Fibroblast of skin of abdomen (primary cell): ENCODE measurements around the gene TGFBI.

ENCODE experiments used
- DNase-seq: peaks from one replicate; pipeline ENCODE4 v3.0.0-alpha.2; 2013

The TGFBI gene

GRCh38 chr5:136004436-136004835, 24.4 kb upstream of the TGFBI start:
- peak; percentile 94 for DNase-seq

- no peak for DNase-seq
These were observed 23.3 kb upstream of the TGFBI start for GRCh38 chr5:136005476-136005875.

GRCh38 chr5:136006164-136006563, 22.6 kb upstream of the TGFBI start:
- peak; percentile 73 for DNase-seq

- peak; percentile 96 for DNase-seq
These were observed 22.0 kb upstream of the TGFBI start for GRCh38 chr5:136006761-136007251.

GRCh38 chr5:136007271-136007670, 21.5 kb upstream of the TGFBI start:
- no peak for DNase-seq

- peak; percentile 98 for DNase-seq
These were observed 17.3 kb upstream of the TGFBI start for GRCh38 chr5:136011414-136012001.

- peak; percentile 77 for DNase-seq
These were observed 16.6 kb upstream of the TGFBI start for GRCh38 chr5:136012041-136012804.

GRCh38 chr5:136013559-136013958, 15.2 kb upstream of the TGFBI start:
- DNase-seq: no peak

- peak; percentile 94 for DNase-seq
These were observed 14.5 kb upstream of the TGFBI start for GRCh38 chr5:136014049-136015002.

GRCh38 chr5:136015003-136015375, 13.8 kb upstream of the TGFBI start:
- DNase-seq: no peak

GRCh38 chr5:136015966-136016650, 12.7 kb upstream of the TGFBI start:
- DNase-seq: no peak

GRCh38 chr5:136016945-136017530, 11.8 kb upstream of the TGFBI start:
- DNase-seq: peak; percentile 98

- DNase-seq: peak; percentile 99
These were observed 9.7 kb upstream of the TGFBI start for GRCh38 chr5:136018814-136019783.

- DNase-seq: no peak
These were observed 8.8 kb upstream of the TGFBI start for GRCh38 chr5:136020001-136020382.

- DNase-seq: peak; percentile 100
These were observed 8.3 kb upstream of the TGFBI start for GRCh38 chr5:136020383-136021015.

GRCh38 chr5:136021016-136021405, 7.8 kb upstream of the TGFBI start:
- peak; percentile 77 for DNase-seq

- DNase-seq: no peak
These were observed 5.8 kb upstream of the TGFBI start for GRCh38 chr5:136022965-136023364.

- DNase-seq: peak; percentile 82
These were observed 4.7 kb upstream of the TGFBI start for GRCh38 chr5:136023958-136024541.

GRCh38 chr5:136025900-136026299, 2.9 kb upstream of the TGFBI start:
- no peak for DNase-seq

- no peak for DNase-seq
These were observed 2.2 kb upstream of the TGFBI start for GRCh38 chr5:136026636-136027035.
